GM12874 (cell line): ENCODE results near the gene CALML5.

ENCODE experiments used
- CTCF ChIP-seq: IDR thresholded peaks from 2 replicates; pipeline ENCODE4 v1.5.1; 2011; ENCODE audit warnings: low read depth, mild to moderate bottlenecking, control low read depth, low read length, moderate library complexity; ENCODE audit not compliant: insufficient read depth

CALML5 gene

GRCh38 chr10:5538446-5538845 is 39.1 kb upstream of the CALML5 start:
- TF ChIP-seq CTCF: no peak

- TF ChIP-seq CTCF: no peak
These were observed 38.3 kb upstream of the CALML5 start for GRCh38 chr10:5537684-5538083.

- no peak for TF ChIP-seq CTCF
These were observed 37.2 kb upstream of the CALML5 start for GRCh38 chr10:5536486-5537081.

GRCh38 chr10:5534880-5535856 is 35.8 kb upstream of the CALML5 start:
- TF ChIP-seq CTCF: no peak

- no peak for TF ChIP-seq CTCF
These were observed 34.9 kb upstream of the CALML5 start for GRCh38 chr10:5534051-5534821.

- no peak for TF ChIP-seq CTCF
These were observed 33.8 kb upstream of the CALML5 start for GRCh38 chr10:5533098-5533731.
